ENCODE data around the gene POU2AF3. TPM values are rescaled to one million over a fixed set of nuclear protein-coding genes. Genes with fewer than 3 reads are reported as not detected.
"Not testable (repeated sequence)": the region's sequence is repeated elsewhere in the genome, so short reads cannot be mapped to it uniquely, and the experiment has no call there.

The POU2AF3 gene, protein sequence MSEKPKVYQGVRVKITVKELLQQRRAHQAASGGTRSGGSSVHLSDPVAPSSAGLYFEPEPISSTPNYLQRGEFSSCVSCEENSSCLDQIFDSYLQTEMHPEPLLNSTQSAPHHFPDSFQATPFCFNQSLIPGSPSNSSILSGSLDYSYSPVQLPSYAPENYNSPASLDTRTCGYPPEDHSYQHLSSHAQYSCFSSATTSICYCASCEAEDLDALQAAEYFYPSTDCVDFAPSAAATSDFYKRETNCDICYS
- not detected for total RNA-seq

DNA sequence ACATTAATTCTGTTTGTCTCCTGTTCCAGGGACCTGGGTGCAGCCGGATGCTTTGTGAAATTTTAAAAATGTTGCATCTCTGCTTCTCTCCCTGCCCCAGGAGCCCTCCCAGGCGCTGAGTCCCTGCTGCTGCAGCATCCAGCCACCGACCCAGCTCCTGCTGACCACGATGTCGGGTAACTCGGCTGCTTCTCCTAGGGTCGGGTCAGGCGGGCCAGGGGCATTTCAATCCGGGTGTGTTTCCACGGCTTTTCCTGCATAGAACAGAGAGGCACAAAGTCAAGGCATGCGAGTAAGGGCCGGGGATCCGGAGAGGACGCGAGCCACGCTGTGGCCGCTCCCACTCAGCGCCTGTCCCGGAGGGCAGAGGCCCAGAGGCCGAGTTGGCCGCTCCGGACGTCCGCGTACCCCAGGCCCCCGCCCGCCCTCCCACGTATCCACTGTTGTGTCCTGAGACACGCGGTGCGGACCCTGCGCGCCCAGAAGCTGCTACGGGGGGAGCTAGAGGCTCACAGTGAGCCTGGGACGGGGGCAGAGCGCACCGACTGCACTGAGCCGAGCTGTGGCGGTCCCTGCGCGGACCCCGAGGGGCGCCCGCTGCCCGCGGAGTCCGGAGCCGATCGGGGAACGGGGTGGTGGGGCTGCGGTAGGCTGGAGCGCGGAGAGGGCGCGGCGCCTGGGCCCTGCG, at the start of gene POU2AF3:
Gene POU2AF3 (plus strand): TSS at position 134 of the 688 bp plus-strand sequence. CDS start 36 bp downstream, at position 170.
- Mint-ChIP-seq H3K27ac (no peak within 1 kb of the TSS), H3K4me3 (peak within 1 kb of the TSS; percentile 9), H3K9me3 (ENCODE audit: insufficient read depth) (no peaks in the 10 kb centered on the region), H3K4me1 (ENCODE audit: low read depth) (no peaks in the 10 kb centered on the region), H3K36me3 (ENCODE audit: low read depth) (no peaks in the 10 kb centered on the region), H3K27me3 (ENCODE audit: low read depth) (peaks cover 44% of the 10 kb centered on the region)
- peak; percentile 23 for ATAC-seq
- POLR2A ChIA-PET: interaction anchor here (1.6 kb wide), 1 partner anchor 14 kb away, joined by 4 read pairs; no protein-coding TSS in a partner anchor
- CTCF ChIA-PET: interaction anchor here (0.9 to 2.1 kb wide), 3 partner anchors 8 to 130 kb away, joined by 3 to 6 read pairs (median 4); no protein-coding TSS in a partner anchor
- no peak for DNase-seq

DNA sequence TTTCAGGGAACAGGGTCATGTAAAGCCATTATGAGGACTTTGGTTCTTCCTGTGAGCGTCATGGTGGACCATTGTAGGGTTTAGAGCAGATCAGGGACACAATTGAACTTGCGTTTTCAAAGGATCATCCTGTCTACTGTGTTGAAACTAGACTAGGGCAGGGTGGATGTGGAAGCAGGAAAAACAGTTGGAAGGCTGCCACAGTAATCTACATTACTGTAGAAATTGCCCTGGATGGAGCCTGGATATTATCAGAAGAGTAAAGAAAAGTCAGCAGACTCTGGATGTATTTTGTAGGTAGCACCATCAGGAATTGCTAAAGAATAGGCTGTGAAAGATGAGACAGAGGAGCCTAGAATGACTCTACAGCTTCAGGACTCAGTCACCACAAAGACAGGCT, 47.4 kb upstream of the POU2AF3 start:
- CTCF ChIA-PET: no interaction called here

DNA sequence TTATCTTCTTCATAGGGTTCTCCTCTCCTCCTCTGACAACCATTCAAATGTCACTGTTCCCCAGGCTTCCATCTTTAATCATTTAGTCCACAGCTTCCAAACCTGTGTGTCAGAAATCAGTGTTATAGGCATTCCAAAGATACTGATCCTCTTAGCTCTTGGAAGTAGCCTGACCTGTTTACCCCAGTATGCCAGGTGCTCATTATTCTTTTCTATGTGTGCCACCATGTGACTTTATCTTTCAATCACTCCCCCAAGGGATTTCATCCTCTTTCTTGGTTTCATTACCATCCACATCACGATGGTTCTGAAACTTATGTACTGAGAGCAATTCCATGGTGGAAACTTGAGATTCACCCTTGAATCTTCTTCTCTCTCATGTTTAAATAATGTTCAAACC, 45.2 kb upstream of the POU2AF3 start:
- CTCF ChIA-PET: no interaction called here
- no peak overlapping the region for H3K27ac Mint-ChIP-seq

More for the DNA sequence above, 47.4 kb upstream of the POU2AF3 start:
- peaks cover 19% of the 10 kb centered on the region for H3K27me3 Mint-ChIP-seq (ENCODE audit: low read depth)
- no peaks in the 10 kb centered on the region for H3K36me3 Mint-ChIP-seq (ENCODE audit: low read depth)
- no peak overlapping the region for H3K4me3 Mint-ChIP-seq
- no peak for DNase-seq
- no peaks in the 10 kb centered on the region for H3K9me3 Mint-ChIP-seq (ENCODE audit: insufficient read depth)
- POLR2A ChIA-PET: no interaction called here
- H3K27ac Mint-ChIP-seq: no peak overlapping the region
- ATAC-seq: no peak
- no peaks in the 10 kb centered on the region for H3K4me1 Mint-ChIP-seq (ENCODE audit: low read depth)

DNA sequence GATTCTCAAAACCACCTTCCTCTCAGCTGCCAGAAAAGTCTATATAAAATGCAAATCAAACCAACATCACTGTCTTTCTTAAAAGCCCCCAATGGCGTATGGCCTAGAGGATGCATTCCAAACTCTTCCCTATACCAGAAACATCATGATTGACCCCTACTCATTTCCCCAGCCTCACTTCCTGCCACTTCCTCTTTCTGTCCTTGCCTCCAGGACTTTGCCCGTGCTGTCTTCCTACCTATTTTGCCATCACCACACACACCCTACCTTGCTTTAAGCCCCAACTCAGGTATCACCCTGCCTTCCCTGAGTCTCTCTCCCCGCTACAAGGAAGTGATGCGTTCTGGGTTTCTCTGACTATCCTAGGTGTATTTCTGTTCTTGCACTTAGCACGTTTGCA, 44.7 kb upstream of the POU2AF3 start:
- H3K9me3 Mint-ChIP-seq (ENCODE audit: insufficient read depth): no peaks in the 10 kb centered on the region
- ChIA-PET POLR2A (no interaction called here), CTCF (no interaction called here)
- no peaks in the 10 kb centered on the region for H3K4me1 Mint-ChIP-seq (ENCODE audit: low read depth)
- no peaks in the 10 kb centered on the region for H3K36me3 Mint-ChIP-seq (ENCODE audit: low read depth)
- H3K4me3 Mint-ChIP-seq: no peak overlapping the region
- H3K27ac Mint-ChIP-seq: no peak overlapping the region
- H3K27me3 Mint-ChIP-seq (ENCODE audit: low read depth): peaks cover 13% of the 10 kb centered on the region
- ATAC-seq (no peak), DNase-seq (no peak)

More for the DNA sequence above, 45.2 kb upstream of the POU2AF3 start:
- Mint-ChIP-seq H3K36me3 (ENCODE audit: low read depth) (no peaks in the 10 kb centered on the region), H3K27me3 (ENCODE audit: low read depth) (peaks cover 13% of the 10 kb centered on the region), H3K4me1 (ENCODE audit: low read depth) (no peaks in the 10 kb centered on the region), H3K9me3 (ENCODE audit: insufficient read depth) (no peaks in the 10 kb centered on the region), H3K4me3 (no peak overlapping the region)
- DNase-seq (no peak), ATAC-seq (no peak)
- POLR2A ChIA-PET: no interaction called here

DNA sequence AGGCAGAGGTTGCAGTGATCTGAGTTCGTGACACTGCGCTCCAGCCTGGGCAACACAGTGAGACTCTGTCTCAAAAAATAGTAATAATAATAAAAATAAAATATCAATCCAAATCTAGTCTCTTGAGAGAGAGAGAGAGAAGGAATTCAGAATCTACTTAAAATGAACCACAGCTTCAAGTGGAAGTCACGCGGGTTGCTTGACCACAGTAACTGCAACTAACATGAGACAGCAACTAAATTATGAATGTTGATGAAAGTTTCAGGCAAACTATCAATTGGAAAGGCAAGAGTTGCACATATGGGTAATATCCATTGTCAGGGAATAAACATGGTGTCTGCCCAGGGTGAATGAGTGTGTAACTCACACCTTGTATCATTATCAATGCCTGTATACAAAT, 40.3 kb upstream of the POU2AF3 start:
- H3K36me3 Mint-ChIP-seq (ENCODE audit: low read depth): no peaks in the 10 kb centered on the region
- peaks cover 18% of the 10 kb centered on the region for H3K27me3 Mint-ChIP-seq (ENCODE audit: low read depth)
- ATAC-seq: no peak
- H3K4me3 Mint-ChIP-seq: no peak overlapping the region
- CTCF ChIA-PET: no interaction called here
- H3K27ac Mint-ChIP-seq: no peak overlapping the region
- H3K4me1 Mint-ChIP-seq (ENCODE audit: low read depth): no peaks in the 10 kb centered on the region
- no peaks in the 10 kb centered on the region for H3K9me3 Mint-ChIP-seq (ENCODE audit: insufficient read depth)
- no peak for DNase-seq
- POLR2A ChIA-PET: no interaction called here

DNA sequence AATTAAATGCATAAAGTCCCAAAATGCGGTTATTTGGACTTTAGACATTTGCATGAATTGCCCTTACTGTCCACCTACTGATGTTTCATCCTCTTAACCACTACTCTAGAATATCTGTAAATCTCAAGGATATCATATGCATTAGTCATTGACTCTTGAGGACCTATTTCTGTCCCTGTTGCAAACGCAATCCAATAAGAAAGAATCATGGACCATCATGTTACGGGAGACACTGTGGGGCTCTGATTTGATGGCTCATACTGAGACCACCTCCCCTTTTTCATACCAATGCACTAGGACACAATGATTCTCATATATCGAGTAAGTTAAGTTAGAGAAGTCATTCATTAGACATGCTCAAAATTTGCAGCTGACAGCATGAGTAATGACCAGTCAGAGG, 38.5 kb upstream of the POU2AF3 start:
- CTCF ChIA-PET: no interaction called here

DNA sequence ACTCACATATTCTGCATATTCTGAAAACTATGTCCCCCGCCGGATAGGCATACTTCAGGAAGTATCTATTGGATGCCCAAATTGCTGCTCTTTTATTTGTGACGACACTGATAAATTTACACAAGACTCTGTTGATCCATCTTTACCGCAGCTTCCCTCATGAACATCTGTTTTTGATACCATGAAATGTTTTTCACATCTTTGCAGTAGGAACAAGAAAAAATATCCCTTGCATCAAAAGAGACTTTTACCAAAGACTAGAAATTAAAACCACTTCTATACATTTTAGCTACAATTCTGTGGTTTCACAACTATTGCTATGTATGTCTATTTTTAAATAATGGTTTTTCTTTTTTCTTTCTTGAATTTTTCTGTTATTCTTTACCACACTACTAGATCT, 37.5 kb upstream of the POU2AF3 start:
- H3K4me1 Mint-ChIP-seq (ENCODE audit: low read depth): no peaks in the 10 kb centered on the region
- peaks cover 18% of the 10 kb centered on the region for H3K27me3 Mint-ChIP-seq (ENCODE audit: low read depth)
- DNase-seq (no peak), ATAC-seq (no peak)
- H3K9me3 Mint-ChIP-seq (ENCODE audit: insufficient read depth): no peaks in the 10 kb centered on the region
- H3K27ac Mint-ChIP-seq: no peak overlapping the region
- POLR2A ChIA-PET: no interaction called here
- H3K4me3 Mint-ChIP-seq: no peak overlapping the region
- no peaks in the 10 kb centered on the region for H3K36me3 Mint-ChIP-seq (ENCODE audit: low read depth)
- CTCF ChIA-PET: interaction anchor here (1.0 to 1.7 kb wide), 5 partner anchors 18 to 185 kb away, joined by 3 to 4 read pairs (median 4); no protein-coding TSS in a partner anchor

More for the DNA sequence above, 38.5 kb upstream of the POU2AF3 start:
- no peak overlapping the region for H3K27ac Mint-ChIP-seq
- H3K9me3 Mint-ChIP-seq (ENCODE audit: insufficient read depth): no peaks in the 10 kb centered on the region
- no peak overlapping the region for H3K4me3 Mint-ChIP-seq
- DNase-seq (no peak), ATAC-seq (no peak)
- H3K36me3 Mint-ChIP-seq (ENCODE audit: low read depth): no peaks in the 10 kb centered on the region
- POLR2A ChIA-PET: no interaction called here
- peaks cover 18% of the 10 kb centered on the region for H3K27me3 Mint-ChIP-seq (ENCODE audit: low read depth)
- no peaks in the 10 kb centered on the region for H3K4me1 Mint-ChIP-seq (ENCODE audit: low read depth)

DNA sequence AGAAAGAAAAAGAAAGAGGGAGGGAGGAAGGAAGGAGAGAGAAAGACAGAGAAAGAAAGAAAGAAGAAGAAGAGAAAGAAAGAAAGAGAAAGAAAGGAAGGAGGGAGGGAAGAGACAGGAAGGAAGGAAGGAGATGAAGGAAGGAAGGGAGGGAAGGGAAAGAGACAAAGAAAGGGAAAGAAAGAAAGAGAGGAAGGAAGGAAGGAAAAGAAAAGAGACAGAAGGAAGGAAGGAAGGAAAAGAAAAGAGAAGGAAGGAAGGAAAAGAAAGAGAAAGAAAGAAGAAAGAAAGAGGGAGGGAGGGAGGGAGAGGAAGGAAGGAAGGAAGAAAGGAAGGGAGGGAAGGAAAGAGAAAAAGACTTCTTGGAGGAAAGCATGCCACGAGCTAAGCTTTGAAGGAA, 33.7 kb upstream of the POU2AF3 start:
- CTCF ChIA-PET: interaction anchor here (1.8 kb wide), 1 partner anchor 18 kb away, joined by 4 read pairs; no protein-coding TSS in a partner anchor
- no peak for DNase-seq
- Mint-ChIP-seq H3K36me3 (ENCODE audit: low read depth) (no peaks in the 10 kb centered on the region), H3K4me1 (ENCODE audit: low read depth) (no peaks in the 10 kb centered on the region), H3K27ac (no peak overlapping the region), H3K27me3 (ENCODE audit: low read depth) (peaks cover 23% of the 10 kb centered on the region), H3K4me3 (no peak overlapping the region), H3K9me3 (ENCODE audit: insufficient read depth) (no peaks in the 10 kb centered on the region)
- no peak for ATAC-seq
- POLR2A ChIA-PET: no interaction called here

DNA sequence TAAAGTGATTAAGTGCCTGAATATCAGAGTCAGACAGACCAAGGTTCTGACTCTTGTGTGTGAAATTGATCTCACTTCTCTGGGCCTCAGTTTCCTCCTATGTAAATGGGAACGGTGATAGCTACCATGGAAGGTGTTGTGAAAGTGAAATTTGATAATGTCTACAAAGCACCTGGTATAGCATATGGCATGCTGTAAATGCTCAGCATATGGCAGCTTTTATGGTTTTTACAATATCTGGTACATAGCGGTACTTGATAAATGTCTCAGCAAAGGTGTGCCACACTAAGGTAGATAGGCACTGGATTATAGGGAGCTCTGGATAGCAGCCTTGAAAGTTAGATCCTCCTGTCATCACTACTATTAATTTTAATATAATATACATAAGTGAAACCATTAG, 32.9 kb upstream of the POU2AF3 start:
- no peaks in the 10 kb centered on the region for H3K9me3 Mint-ChIP-seq (ENCODE audit: insufficient read depth)
- DNase-seq: no peak
- no peaks in the 10 kb centered on the region for H3K4me1 Mint-ChIP-seq (ENCODE audit: low read depth)
- H3K27ac Mint-ChIP-seq: no peak overlapping the region
- ChIA-PET POLR2A (no interaction called here), CTCF (interaction anchor here (1.8 kb wide), 1 partner anchor 18 kb away, joined by 4 read pairs; no protein-coding TSS in a partner anchor)
- H3K36me3 Mint-ChIP-seq (ENCODE audit: low read depth): no peaks in the 10 kb centered on the region
- ATAC-seq: no peak
- H3K27me3 Mint-ChIP-seq (ENCODE audit: low read depth): peaks cover 21% of the 10 kb centered on the region
- H3K4me3 Mint-ChIP-seq: no peak overlapping the region

DNA sequence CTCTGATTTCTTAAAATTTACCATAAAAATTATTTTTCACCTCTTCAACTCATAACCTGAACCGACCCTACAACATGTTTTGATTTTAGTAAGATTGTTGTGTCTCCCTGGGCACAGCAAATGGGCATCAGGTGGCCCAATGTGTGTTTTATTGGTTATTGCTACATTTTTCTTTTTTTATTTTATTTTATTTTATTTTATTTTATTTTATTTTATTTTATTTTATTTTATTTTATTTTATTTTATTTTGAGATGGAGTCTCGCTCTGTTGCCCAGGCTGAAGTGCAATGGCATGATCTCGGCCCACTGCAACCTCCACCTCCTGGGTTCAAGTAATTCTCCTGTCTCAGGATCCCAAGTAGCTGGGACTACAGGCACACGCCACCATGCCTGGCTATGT, 30.0 kb upstream of the POU2AF3 start:
- H3K9me3 Mint-ChIP-seq (ENCODE audit: insufficient read depth); H3K27ac Mint-ChIP-seq; H3K36me3 Mint-ChIP-seq (ENCODE audit: low read depth); ATAC-seq; H3K4me1 Mint-ChIP-seq (ENCODE audit: low read depth); DNase-seq; H3K4me3 Mint-ChIP-seq; POLR2A ChIA-PET: not testable (repeated sequence)
- H3K27me3 Mint-ChIP-seq (ENCODE audit: low read depth): peaks cover 12% of the 10 kb centered on the region
- CTCF ChIA-PET: interaction anchor here (1.0 to 1.3 kb wide), 2 partner anchors 160 to 178 kb away, joined by 3 to 4 read pairs; no protein-coding TSS in a partner anchor

DNA sequence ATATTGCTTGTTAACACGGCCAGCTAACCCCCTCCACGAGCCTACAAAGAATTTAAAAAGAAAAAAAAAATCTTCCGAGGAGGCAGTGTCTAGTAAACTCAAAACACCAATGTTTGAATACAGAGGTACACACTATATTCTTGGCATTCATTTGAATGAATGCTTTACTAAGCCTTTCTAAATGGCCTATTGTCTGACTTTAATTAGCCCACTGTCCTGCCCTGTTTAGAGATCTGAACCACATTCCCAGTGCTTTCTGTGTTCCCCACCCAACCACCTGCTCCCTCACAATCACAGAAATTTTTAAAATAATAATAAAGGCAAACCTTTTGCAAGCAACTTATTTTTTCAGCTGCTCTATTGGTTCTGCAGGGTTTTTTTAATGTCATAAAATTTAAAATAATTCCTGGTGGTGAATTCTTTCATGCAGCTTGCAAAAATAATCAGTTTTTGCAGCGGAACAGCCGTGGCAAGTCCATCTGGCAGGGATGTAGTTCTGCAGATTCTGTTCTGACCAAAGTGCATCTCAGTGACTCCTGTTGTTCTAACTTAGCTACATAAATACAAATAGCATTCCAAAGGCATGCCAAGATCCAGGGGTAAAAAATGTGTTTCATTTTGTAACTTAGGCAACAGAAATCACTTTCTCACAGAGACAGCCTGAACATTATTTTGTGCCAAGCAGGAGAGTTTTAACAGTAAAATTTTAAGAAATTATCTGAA, 29.0 kb upstream of the POU2AF3 start:
- Mint-ChIP-seq H3K27ac (no peak overlapping the region), H3K27me3 (ENCODE audit: low read depth) (peaks cover 17% of the 10 kb centered on the region), H3K4me3 (no peak overlapping the region), H3K9me3 (ENCODE audit: insufficient read depth) (no peaks in the 10 kb centered on the region), H3K4me1 (ENCODE audit: low read depth) (peaks cover 8% of the 10 kb centered on the region), H3K36me3 (ENCODE audit: low read depth) (no peaks in the 10 kb centered on the region)
- DNase-seq (no peak), ATAC-seq (no peak)
- ChIA-PET POLR2A (no interaction called here), CTCF (interaction anchor here (0.9 to 1.1 kb wide), 3 partner anchors 10 to 160 kb away, joined by 3 read pairs; no protein-coding TSS in a partner anchor)

DNA sequence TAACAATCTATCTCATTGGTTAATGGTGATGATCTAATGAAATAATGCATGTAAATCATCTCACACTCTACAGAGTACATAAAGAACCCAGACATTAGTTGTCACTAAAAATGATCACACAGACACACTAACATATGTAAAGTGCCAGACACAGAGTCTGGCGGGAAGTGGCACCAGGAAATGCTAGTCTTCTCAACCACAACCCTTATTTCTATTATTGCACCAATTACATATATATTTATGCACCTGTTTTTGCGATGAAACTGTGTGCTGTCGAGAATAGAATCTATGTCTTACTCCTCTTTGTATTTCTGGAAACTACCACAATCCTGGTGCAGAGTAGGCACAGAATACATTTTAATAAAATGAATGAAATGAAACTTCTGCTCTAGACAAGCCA, 25.9 kb upstream of the POU2AF3 start:
- CTCF ChIA-PET: interaction anchor here (0.6 to 3.0 kb wide), 2 partner anchors 11 to 156 kb away, joined by 3 to 8 read pairs; no protein-coding TSS in a partner anchor
- no peak overlapping the region for H3K4me3 Mint-ChIP-seq

More for the DNA sequence above, 25.9 kb upstream of the POU2AF3 start:
- peaks cover 30% of the 10 kb centered on the region for H3K27me3 Mint-ChIP-seq (ENCODE audit: low read depth)
- peaks cover 8% of the 10 kb centered on the region for H3K4me1 Mint-ChIP-seq (ENCODE audit: low read depth)
- ATAC-seq (no peak), DNase-seq (no peak)
- POLR2A ChIA-PET: no interaction called here
- no peaks in the 10 kb centered on the region for H3K36me3 Mint-ChIP-seq (ENCODE audit: low read depth)
- H3K9me3 Mint-ChIP-seq (ENCODE audit: insufficient read depth): no peaks in the 10 kb centered on the region
- no peak overlapping the region for H3K27ac Mint-ChIP-seq

Data from activated CD8-positive, alpha-beta T cell treated with anti-CD3 and anti-CD28 coated beads, Interleukin-2, amount 10 ng/mL, durations not matched to agents 7 days and 5 days (primary cell).